K562 (cell line): ENCODE measurements around the gene ZNF559. TPM values are rescaled to one million over a fixed set of nuclear protein-coding genes. Genes with fewer than 3 reads are reported as not detected.

Source experiments
- ATF4 ChIP-seq: fragments of 450-650 bp; formaldehyde crosslinking; IDR thresholded peaks from 2 replicates; pipeline ENCODE4 v1.4.0; 2022; ENCODE audit warnings: mild to moderate bottlenecking, moderate library complexity
- ATF7 ChIP-seq: fragments of 450-650 bp; IDR thresholded peaks from 2 replicates; pipeline ENCODE4 v1.7.1; 2014; ENCODE audit warnings: mild to moderate bottlenecking, moderate library complexity
- BCLAF1 ChIP-seq, 2 experiments: fragments of 450-650 bp in 1 of 2; IDR thresholded peaks; 2 replicates each; pipeline ENCODE4 v1.6.1; 2011 to 2017; ENCODE audit warnings: low read depth in 2 of 2, antibody characterized with exemption in 1 of 2, borderline replicate concordance in 1 of 2, low read length in 1 of 2, mild to moderate bottlenecking in 1 of 2, mixed read lengths in 1 of 2; ENCODE audit not compliant: control insufficient read depth in 1 of 2
- CBFA2T3 ChIP-seq: fragments of 450-650 bp; IDR thresholded peaks from 2 replicates; pipeline ENCODE4 v1.6.1; 2017
- ESRRB ChIP-seq: fragments of 250-450 bp; sonication (Bioruptor Pico); IDR thresholded peaks from 2 replicates; pipeline ENCODE4 v1.5.0; 2020; ENCODE audit warnings: mild to moderate bottlenecking, moderate library complexity, borderline replicate concordance
- FOSL1 ChIP-seq: fragments of 200-800 bp; sonication (Bioruptor generic); conservative IDR thresholded peaks from 2 replicates; pipeline ENCODE4 v1.6.1; 2016; ENCODE audit warnings: missing genetic modification characterization, missing compliant biosample characterization
- GTF2A2 ChIP-seq: IDR thresholded peaks from 2 replicates; pipeline ENCODE4 v1.6.1; 2016; ENCODE audit warnings: mild to moderate bottlenecking, missing genetic modification characterization, missing compliant biosample characterization
- HINFP ChIP-seq: fragments of 450-650 bp; conservative IDR thresholded peaks from 2 replicates; pipeline ENCODE4 v1.6.1; 2016; ENCODE audit warnings: missing genetic modification characterization, low read depth, mild to moderate bottlenecking, control low read depth, missing compliant biosample characterization
- MTA3 ChIP-seq: fragments of 450-650 bp; formaldehyde crosslinking; IDR thresholded peaks from 2 replicates; pipeline ENCODE4 v1.6.1; 2017; ENCODE audit warnings: mild to moderate bottlenecking, borderline replicate concordance
- MYC ChIP-seq, 2 experiments: fragments of 250-450 bp in 1 of 2; sonication (Bioruptor Pico) in 1 of 2; IDR thresholded peaks; 2 replicates each; pipeline versions ENCODE4 v1.5.1 to v1.6.1; 2012 to 2021; ENCODE audit warnings: low read depth in 2 of 2, borderline replicate concordance in 1 of 2, improper control_type of control experiment in 1 of 2, low read length in 1 of 2, mild to moderate bottlenecking in 1 of 2, moderate library complexity in 1 of 2
- SRSF9 ChIP-seq: fragments of 200-400 bp; formaldehyde crosslinking; IDR thresholded peaks from 2 replicates; pipeline ENCODE4 v1.6.1; 2017; ENCODE audit warnings: low read depth, low read length, borderline replicate concordance
- TAF1 ChIP-seq: IDR thresholded peaks from 2 replicates; pipeline ENCODE4 v1.6.1; 2011; ENCODE audit warnings: mild to moderate bottlenecking, low read length, moderate library complexity; ENCODE audit not compliant: insufficient read depth, control insufficient read depth, severe bottlenecking; ENCODE audit errors: extremely low read depth
- ZNF316 ChIP-seq: fragments of 450-650 bp; IDR thresholded peaks from 2 replicates; pipeline ENCODE4 v1.6.1; 2016
- ZNF518B ChIP-seq: fragments of 250-450 bp; sonication (Bioruptor Pico); IDR thresholded peaks from 2 replicates; pipeline ENCODE4 v1.5.0; 2021; ENCODE audit warnings: mild to moderate bottlenecking, moderate library complexity
- ZNF561 ChIP-seq: fragments of 450-650 bp; formaldehyde crosslinking; conservative IDR thresholded peaks from 2 replicates; pipeline ENCODE4 v1.4.0; 2020; ENCODE audit warnings: mild to moderate bottlenecking, moderate library complexity
- ZNF644 ChIP-seq: fragments of 200-800 bp; sonication (Bioruptor generic); IDR thresholded peaks from 2 replicates; pipeline ENCODE4 v1.6.1; 2016; ENCODE audit warnings: low read depth, missing genetic modification characterization, missing compliant biosample characterization
- polyA plus RNA-seq, 8 experiments: library from polyadenylated mRNA; depleted of rRNA in 4 of 8; stranded (reverse) in 5 of 8; unstranded in 3 of 8; fragments of >200 nt; fragmentation: Nextera tagmentation in 2 of 8; fragmentation: Illumina TruSeq in 1 of 8; extraction: Ambion mirVana in 2 of 8; extraction: Trizol in 1 of 8; gene quantifications; 2 replicates each; pipeline versions ENCODE4 v1.2.1 to v1.2.3, GENCODE V29; 2011 to 2014; ENCODE audit warnings: inconsistent platforms in 1 of 8, missing spikeins in 1 of 8
- total RNA-seq, 7 experiments: library from RNA; depleted of rRNA in 6 of 7; stranded (reverse); fragments of >200 nt in 6 of 7; fragmentation: Illumina TruSeq in 2 of 7; extraction: Trizol in 2 of 7; gene quantifications; 2 replicates each; pipeline versions ENCODE4 v1.2.1 to v1.2.3, GENCODE V29; 2011 to 2021; ENCODE audit warnings: low replicate concordance in 1 of 7

ZNF559 gene
- total and polyA plus RNA-seq, 9 of the 15 experiments (the other 6 are each of a cell fraction or from before 2014, with no cell fraction given), result 4.0 to 21.5 (median 11.5) TPM

- TF ChIP-seq TAF1, result no peak
- TF ChIP-seq ZNF316, result peak; percentile 91
- TF ChIP-seq FOSL1 (tag), result no peak
- TF ChIP-seq ZNF644, result no peak
- TF ChIP-seq ESRRB (CRISPR knock-in tag), result no peak
- no peak for TF ChIP-seq CBFA2T3
- no peak for TF ChIP-seq BCLAF1 (IDR thresholded peaks at IDR 0.05; ENCODE audit: borderline replicate concordance in 1 of 2, control insufficient read depth in 1 of 2, low read depth in 2 of 2, low read length in 1 of 2)
- TF ChIP-seq HINFP (tag), result no peak
- TF ChIP-seq MTA3, result no peak
- TF ChIP-seq MYC (IDR thresholded peaks at IDR 0.05; ENCODE audit: low read depth, low read length), result no peak
- 0 out of 2 replicates have a peak, but pooled peaks have one; percentile 18 for TF ChIP-seq MYC (CRISPR knock-in tag; IDR thresholded peaks at IDR 0.05; ENCODE audit: borderline replicate concordance, low read depth)
- TF ChIP-seq ZNF518B, result no peak
- no peak for TF ChIP-seq SRSF9
- TF ChIP-seq ATF7, result peak; percentile 67
- TF ChIP-seq ZNF561 (CRISPR knock-in tag), result no peak
- TF ChIP-seq ATF4 (CRISPR knock-in tag), result peak; percentile 80
- no peak for TF ChIP-seq GTF2A2
Observed at GRCh38 chr19:9370738-9371619, 47.0 kb downstream of the ZNF559 start (continued).
